HG02840 (cell line): Measurements from ENCODE around the gene COQ3.

Source experiments
- ATAC-seq: cut with Tn5 transposase; IDR thresholded peaks from one replicate; pipeline ENCODE4 v1.9.1; 2021; ENCODE audit warnings: mild to moderate bottlenecking, moderate library complexity, moderate number of reproducible peaks; ENCODE audit not compliant: unreplicated experiment, low FRiP score

COQ3 gene, protein sequence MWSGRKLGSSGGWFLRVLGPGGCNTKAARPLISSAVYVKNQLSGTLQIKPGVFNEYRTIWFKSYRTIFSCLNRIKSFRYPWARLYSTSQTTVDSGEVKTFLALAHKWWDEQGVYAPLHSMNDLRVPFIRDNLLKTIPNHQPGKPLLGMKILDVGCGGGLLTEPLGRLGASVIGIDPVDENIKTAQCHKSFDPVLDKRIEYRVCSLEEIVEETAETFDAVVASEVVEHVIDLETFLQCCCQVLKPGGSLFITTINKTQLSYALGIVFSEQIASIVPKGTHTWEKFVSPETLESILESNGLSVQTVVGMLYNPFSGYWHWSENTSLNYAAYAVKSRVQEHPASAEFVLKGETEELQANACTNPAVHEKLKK

DNA sequence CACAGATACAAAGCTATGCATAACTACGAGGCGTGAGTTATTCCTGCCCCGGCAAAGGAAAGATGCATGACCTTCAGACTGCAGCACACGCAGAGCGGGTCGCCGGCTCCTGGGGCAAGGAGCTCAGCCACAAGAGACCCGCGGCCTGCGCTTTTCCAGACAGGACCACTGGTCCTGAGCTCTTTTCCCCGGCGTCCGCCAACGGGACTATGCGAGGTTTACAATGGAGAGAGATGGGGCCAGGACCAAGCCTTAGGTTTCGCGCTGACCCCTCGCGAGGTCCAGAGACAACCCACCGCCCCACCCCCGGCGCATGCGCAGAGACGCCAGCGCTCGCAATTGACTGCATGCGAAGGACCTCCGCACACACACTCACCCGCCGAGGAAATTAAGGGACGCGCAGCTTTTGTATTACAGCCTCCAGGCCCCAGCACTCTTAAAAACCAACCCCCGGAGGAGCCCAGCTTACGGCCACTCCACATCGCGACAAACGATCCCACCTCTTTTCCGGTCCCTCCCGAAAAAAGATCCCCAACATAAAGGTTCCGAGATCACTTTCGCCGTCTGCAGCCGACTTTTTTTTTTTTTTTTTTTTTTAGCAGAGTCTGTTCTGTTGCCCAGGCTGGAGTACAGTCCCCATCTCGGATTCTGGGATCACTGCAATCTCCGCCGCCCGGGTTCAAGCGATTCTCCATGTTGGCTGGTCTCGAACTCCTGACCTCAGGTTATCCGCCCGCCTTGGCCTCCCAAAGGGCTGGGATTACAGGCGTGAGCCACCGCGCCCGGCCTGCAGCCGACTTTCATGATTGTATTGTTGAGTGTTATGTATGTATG lies at the start of gene COQ3:
TSS of gene COQ3 (minus strand) at position 498 of the 834 bp plus-strand sequence. CDS start at position 482, 16 bp downstream.
- peak; percentile 72 for ATAC-seq

DNA sequence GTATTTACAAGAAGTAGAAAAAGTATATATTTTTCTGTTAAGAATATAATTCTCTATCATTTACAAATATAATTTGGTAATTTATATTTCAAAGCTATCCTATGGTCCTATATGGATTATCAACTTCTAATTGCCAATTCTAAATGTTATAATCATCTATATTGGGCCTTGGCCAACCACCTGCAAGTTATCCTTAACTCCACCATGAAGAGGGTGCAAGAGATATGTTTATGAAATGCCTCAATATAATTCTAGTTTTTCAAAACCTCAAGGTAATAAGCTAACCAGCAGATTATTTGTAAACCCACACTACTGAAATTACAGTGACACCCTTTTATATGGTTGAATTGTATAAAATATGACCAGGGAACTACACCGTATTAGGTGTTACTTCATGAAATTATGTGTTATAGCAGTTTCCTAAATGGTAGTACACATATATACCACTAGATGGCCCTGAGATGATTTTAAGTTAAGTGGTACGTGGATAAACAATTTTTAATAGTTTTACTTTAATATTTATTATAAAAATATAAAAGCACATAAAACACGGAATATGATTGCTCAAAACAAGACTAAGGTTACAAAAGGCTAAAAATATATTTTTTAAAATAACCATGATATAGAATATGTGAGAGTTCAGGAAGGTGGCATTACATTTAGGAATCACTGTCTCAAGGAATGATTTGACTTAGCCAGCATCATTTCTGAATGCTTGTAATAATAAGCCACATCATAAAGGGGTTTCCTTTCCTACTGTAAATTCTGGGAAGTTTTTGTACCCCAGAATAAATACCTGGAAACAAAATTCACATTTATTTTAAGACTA lies 40.9 kb upstream of the COQ3 start:
- no peak for ATAC-seq

DNA sequence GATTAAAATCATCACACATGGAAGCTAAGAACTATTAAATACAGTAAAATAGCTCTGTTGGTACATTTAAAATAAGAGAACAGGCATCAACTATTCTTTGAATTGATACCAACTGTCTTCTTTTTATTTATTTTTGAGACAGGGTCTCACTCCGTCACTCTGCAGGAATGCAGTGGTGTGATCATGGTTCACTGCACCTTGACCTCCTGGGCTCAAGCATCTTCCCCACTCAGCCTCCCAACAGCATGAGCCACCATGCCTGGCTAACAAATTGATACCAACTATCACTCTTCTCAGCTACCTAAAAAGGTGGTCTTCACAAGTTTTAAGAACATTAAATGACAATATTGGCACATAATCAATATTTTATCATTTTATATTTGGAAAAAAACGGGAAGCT lies 38.9 kb upstream of the COQ3 start:
- ATAC-seq, result no peak

DNA sequence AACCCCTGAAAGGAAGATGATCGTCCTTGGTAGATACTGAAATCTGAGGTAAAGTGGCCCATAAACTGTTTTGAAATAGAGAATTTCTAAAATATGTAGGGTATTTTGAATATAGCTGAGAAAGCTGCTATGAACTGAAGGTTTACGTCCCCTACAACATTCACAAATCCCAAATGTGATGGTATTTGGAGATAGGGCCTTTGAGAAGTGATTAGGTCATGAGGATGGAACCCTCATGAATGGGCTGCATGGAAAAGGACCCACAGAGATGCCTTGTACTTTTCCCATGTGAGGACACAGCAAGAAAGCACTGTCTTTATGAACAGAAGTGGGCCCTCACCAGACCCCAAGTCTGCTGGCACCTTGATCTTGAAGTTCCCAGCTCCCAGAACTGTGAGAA lies 37.9 kb upstream of the COQ3 start:
- no peak for ATAC-seq

DNA sequence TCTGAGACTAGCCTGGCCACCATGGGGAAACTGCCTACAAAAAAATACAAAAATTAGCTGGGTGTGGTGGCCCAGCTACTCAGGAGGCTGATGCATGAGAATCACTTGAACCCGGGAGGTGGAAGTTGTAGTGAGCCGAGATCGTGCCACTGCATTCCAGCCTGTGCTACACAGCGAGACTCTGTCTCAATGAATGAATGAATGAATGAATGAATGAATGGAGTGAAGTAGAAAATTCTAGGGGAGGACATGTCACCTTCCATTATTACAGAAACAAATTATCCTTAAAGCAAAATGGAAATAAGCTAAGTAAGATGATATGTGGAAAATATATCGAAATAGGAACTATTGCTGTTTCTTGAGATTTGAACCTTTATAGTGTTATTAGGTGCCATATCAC lies 34.0 kb upstream of the COQ3 start:
- no peak for ATAC-seq

DNA sequence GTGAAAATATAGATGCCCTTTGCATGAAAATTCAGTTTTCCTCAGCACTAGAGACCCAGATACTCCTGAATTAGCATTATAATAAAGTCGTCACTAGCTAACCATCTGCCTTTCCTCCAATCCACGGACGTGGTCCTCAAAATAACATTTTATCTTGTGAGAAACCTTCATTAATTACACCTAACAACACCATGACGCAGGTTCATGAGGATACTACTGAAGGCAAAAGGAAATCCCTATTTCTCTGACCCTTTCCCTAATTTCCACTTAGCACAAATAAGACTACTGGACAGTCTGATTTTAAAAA lies 32.4 kb upstream of the COQ3 start:
- ATAC-seq, result no peak

DNA sequence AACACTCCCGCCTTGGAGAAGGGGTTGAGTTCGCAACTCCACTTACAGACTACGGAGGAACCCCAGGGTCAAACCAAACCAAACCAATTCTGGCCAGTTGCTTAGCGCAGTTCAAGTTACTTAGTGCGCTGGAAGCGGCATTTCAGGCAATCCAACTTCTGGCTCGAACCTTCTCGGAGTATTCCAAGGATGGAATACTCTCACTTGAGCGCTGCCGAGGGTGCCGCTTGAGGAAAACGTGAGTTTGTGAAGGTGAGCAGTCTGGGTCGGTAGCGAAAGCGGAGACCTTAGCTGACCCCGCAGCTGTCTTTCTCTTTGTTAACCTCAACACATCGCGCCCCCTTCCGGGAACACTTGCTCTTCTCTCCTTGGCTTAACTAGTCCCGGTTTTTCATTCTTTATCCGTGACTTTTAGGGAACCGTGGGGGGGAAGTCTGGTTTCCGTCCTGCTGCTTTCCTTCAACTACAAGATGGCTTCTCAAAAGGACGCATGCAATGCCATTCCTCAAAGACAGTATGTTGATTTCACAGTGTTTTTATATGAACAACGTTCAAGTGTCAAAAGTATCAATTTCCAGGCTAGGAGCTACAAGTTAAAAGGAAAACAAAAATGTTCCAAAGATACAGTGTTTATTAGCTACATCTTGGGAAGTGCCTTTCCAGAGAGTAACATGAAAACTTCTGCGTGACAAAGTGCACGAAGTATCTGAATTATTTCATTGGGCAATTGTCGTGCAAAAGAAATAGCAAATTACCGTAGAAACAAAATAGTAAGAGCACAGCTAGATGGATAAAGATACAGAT lies 31.9 kb upstream of the COQ3 start:
- ATAC-seq, result peak; percentile 51

DNA sequence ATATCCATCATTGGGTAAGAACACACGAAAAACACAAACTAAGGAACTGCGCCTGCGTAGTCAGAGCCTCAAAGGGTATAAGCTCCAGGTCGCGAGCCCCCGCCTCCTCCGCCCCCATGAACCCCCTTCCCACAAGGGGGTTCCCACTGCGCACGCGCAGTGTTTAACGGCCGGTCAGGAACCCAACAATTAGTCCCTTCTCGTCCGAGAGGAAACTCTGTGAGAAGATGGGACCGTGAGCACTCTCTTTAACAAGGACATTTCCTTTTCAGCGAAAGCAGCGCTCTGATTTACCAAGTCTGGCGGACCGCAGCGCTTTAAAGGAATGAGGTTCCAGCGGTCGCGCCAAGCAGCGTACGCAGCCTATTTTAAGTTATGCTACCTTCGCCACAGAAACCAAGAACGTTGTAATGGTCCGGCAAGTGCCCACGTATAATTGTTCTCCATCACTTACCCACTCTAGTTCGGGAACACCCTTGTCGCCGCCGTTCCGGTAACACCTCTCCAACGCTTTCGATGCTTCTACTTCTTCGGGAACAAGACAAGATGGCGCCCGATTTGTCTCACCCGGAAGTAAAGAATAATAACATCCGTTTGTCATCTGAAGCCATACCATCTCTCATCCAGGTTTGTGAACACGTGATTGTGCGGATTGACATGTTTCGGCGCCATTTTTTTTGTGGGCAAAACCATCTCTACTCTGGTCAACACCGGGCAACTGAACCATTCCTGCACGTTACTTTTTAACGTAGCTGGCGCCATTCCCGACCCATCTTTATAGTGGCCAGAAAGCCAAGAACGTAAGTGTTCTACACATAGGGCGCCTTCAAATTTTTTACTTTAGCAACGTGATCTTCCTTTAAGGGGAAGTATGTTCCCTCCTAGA lies 31.0 kb upstream of the COQ3 start, which contains the start of gene PNISR:
TSS of gene PNISR (minus strand) at position 548 of the 886 bp plus-strand sequence. CDS start 10,649 bp downstream, outside the sequence.
- peak; percentile 88 for ATAC-seq

DNA sequence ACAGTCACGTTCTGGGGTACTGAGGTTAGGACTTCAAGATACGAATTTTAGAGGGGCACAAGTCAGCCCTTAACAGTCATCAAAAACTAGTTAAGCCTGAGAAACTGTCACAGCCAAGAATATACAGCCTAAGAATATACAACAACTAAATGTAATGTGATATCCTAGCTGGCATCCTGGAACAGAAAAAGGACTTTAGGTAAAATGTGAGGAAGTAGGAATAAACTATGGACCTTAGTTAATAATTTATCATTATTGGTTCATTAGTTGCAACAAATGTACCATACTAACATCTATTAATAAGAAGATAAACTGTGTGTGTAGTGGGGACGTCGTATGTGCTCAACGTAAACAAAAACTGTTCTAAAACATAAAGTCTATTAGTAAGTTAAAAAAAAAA lies 30.0 kb upstream of the COQ3 start:
- no peak for ATAC-seq

DNA sequence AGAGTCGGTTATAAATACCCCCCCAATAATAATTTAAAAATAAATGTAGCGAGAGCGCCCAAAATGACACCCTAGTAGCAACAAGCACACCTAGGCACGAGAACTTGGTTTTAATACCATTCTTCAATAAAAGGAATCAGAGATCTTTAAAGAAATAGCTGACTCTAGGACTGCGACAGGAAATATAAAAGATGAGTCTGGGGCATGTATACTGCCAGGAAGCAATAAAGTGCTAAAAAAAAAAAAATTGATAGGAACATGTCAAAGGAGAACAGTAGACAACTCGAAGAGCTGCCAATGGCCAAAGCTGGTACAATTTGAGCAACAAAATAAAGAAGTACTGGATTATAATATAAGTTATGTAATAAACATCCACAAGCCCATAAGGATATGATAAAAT lies 28.9 kb upstream of the COQ3 start:
- no peak for ATAC-seq

DNA sequence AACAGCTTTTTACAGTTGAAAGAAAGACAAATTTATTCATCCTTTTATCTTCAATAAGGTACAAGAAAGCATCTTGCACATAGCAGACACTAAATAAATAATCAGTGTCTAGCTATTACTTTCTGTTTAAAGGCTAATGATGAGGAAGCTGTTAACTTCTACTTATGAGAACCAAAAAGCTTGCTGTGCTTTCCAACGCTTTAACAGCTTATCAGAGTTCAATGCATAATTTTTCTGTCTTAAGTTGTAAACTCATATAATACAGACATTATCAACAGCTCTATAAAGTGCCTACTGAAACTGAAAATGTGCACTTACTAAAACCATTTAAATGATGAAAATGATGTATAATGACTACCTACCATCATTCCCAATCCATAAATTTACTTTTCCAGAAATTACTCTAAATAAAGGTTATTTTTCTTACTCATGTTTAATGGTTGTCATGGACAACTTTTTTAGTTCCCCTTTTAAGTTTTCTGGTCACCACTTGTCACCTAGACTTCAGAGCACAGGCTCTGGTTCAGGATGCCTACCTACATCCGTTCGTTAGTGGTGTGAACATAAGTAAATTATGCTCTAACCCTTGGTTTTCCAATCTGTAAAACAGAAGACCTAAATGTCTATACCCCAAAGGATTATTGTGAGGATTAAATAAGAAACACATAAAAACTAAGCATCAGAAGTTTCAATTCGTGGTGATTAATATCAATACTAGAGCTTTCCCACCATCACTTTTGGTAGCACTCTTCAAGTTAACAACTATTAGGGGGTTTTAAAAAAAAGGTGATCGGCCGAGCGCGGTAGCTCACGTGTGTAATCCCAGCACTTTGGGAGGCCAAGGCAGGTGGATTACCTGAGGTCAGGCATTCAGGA lies 23.1 kb upstream of the COQ3 start:
- ATAC-seq, result peak; percentile 76

DNA sequence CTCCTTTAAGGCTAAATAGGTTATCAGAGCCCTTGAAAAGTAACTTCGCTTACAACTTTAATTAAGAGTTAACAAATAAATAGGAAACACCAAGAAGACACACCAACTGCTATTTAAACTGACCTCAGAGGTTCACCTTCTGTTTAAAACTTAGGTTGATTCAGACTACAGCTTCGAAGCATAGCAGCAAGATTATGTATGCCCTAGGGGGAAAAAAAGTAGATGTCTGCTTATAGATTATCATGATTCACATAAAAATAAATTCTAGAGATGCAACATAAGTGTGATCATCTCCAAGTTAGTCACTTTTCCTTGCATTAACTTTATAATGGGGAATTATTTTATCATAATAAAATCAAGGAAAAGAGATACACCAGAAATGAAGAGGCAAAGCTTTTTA lies 22.2 kb upstream of the COQ3 start:
- ATAC-seq, result no peak

DNA sequence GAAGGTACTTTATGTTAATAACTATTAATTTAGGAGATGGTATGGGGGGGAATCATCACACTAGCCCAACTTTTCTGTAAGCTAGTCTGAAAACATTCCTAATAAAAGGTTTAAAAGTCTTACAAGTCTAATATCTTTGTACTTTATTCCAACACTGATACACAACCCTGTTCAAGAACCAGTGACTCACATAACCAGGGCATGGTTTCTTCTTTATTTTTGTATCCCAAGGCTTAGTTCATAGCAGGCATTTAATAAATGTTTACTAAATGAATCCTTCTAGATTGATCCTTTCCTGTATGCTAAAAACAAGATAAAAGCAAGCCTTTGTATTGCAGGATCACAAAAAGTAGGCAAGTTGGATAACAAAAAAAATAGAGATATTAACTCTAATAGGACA lies 21.5 kb upstream of the COQ3 start:
- ATAC-seq, result no peak

DNA sequence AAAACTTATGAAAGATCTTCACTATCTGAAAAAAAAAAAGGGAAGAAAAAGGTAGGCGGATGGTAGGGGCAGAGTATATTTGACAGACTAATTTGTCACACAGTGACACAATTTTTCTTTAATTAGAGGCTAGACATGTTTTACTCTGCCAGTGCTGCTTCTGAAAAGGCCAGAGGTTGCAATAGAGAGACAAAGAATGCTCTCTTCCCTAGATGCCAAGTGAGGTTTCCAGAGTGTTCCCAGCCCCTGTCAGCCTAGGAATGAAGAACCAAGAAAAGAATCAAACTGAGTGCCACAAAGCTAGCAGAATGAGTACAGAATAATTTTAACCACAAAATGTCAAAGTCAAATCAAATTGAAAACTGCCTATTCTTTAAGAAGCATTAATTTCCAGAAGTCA lies 18.1 kb upstream of the COQ3 start:
- no peak for ATAC-seq

DNA sequence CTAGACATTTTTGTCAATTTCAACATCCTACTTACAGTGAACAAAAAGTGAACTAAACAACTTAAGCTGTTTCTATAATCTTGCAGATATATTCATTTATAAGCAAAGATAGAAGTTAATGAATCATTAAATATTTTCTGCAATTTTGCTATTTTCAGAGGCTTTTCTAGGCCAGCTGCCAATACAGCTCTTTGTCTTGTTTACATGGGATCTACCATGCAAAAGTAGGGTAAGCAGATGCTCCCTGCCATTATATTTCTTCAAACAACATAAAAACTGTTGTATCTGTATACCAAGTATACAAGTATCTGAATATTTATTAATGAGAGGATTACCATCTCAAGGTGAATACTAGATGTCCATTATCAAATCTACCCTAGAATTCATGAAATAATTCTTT lies 15.7 kb upstream of the COQ3 start:
- no peak for ATAC-seq

DNA sequence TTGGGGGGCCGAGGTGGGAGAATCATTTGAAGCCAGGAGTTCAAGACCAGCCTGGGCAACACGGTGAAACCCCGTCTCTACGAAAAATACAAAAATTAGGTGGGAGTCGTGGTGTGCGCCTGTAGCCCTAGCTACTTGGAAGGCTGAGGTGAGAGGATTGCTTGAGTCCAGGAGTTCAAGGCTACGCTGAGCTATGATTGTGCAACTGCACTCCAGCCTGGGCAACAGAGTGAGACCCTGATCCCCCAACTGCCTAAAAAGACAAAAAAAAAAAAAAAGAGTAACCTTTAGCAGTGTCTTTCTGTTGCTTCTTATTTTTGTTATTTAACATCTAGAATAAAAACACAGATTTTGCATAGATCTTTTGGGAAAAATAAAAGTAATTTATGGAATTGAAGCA lies 13.1 kb upstream of the COQ3 start:
- no peak for ATAC-seq

DNA sequence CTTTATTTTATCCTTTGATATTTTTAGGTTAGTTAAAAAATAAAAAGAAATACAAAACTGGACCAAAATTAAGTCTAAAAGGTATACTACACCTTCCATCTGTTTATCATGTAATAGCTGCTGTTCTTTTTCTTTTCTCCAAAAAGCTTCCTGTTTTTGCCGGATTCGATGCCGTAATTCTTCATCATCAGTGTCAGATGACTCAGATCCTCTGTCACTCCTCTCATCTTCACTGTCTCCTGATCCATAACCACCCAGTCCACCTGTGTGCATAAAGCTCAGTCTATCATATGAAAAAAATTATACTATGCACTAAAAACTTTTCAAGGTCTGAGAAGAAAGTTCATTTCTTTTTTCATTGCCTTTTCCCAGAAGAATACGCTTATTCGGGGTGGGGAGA lies 8.5 kb upstream of the COQ3 start:
- no peak for ATAC-seq

DNA sequence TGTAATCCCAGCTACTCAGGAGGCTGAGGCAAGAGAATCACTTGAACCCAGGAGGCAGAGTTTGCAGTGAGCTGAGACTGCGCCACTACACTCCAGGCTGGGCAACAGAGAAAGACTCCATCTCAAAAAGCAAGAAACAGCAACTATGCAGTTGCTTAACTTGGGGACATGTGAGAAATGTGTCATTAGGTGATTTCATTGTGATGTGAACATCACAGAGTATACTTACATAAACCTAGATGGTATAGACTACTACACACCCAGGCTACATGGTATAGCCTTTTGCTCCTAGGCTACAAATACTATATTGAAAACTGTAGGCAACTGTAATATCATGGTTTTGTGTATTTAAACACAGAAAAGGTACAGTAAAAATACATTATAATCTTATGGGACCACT lies 3.3 kb upstream of the COQ3 start:
- ATAC-seq, result no peak
